CD14-positive monocyte (primary cell): ENCODE results near the gene ZNF692. TPM values are rescaled to one million over a fixed set of nuclear protein-coding genes. Genes with fewer than 3 reads are reported as not detected.
A peak's percentile ranks its signal among the peaks of the same experiment; 100 is the strongest.

Experiments used
- DNase-seq, 3 donors: peaks; one replicate each; pipeline ENCODE4 v3.0.0-alpha.2; 2011 to 2022
- H2AFZ ChIP-seq: 2 replicates; pipeline ENCODE4 v1.6.0; 2012; ENCODE audit warnings: mild to moderate bottlenecking, low read depth, low read length, inconsistent platforms; ENCODE audit not compliant: insufficient read depth, poor library complexity, severe bottlenecking
- H3K27ac ChIP-seq, 2 donors: 1 replicate in 1 of 2; 2 replicates in 1 of 2; pipeline ENCODE4 v1.5.1; 2012 to 2013; ENCODE audit warnings: low read length in 2 of 2, control low read depth in 1 of 2, inconsistent platforms in 1 of 2, low read depth in 1 of 2, mild to moderate bottlenecking in 1 of 2
- H3K27me3 ChIP-seq, 2 donors: one replicate each; pipeline versions ENCODE4 v1.6.0 to v1.6.1; 2011 to 2013; ENCODE audit warnings: low read length in 2 of 2; ENCODE audit not compliant: control insufficient read depth in 2 of 2, insufficient read depth in 2 of 2
- H3K36me3 ChIP-seq, 2 donors: replicated peaks in 1 of 2; 1 replicate in 1 of 2; 2 replicates in 1 of 2; pipeline versions ENCODE4 v1.5.1 to v1.6.1; 2012 to 2013; ENCODE audit warnings: low read length in 2 of 2, control low read depth in 1 of 2, inconsistent platforms in 1 of 2, mild to moderate bottlenecking in 1 of 2; ENCODE audit not compliant: insufficient read depth in 2 of 2, control insufficient read depth in 1 of 2
- H3K4me1 ChIP-seq, 2 donors: 1 replicate in 1 of 2; 2 replicates in 1 of 2; pipeline versions ENCODE4 v1.5.1 to v1.6.1; 2012 to 2013; ENCODE audit warnings: low read length in 2 of 2, control low read depth in 1 of 2, inconsistent platforms in 1 of 2, mild to moderate bottlenecking in 1 of 2, moderate library complexity in 1 of 2; ENCODE audit not compliant: insufficient read depth in 2 of 2, control insufficient read depth in 1 of 2
- H3K4me2 ChIP-seq: replicated peaks from 2 replicates; pipeline ENCODE3; 2012; ENCODE audit warnings: low read length, moderate library complexity, mild to moderate bottlenecking; ENCODE audit not compliant: poor library complexity, severe bottlenecking; ENCODE audit errors: extremely low read depth
- H3K4me3 ChIP-seq, 3 experiments: fragments of 200-600 bp in 1 of 3; sonication (generic) in 1 of 3; replicated peaks in 1 of 3; 1 replicate in 2 of 3; 2 replicates in 1 of 3; pipeline ENCODE4 v1.5.1; 2011 to 2013; ENCODE audit warnings: low read length in 3 of 3, mild to moderate bottlenecking in 3 of 3, control low read depth in 2 of 3, low read depth in 2 of 3, inconsistent platforms in 1 of 3, moderate library complexity in 1 of 3
- H3K79me2 ChIP-seq: 2 replicates; pipeline ENCODE4 v1.6.0; 2012; ENCODE audit warnings: mild to moderate bottlenecking, control low read depth, inconsistent platforms, low read length, moderate library complexity; ENCODE audit not compliant: insufficient read depth
- H3K9ac ChIP-seq: 2 replicates; pipeline ENCODE4 v1.6.0; 2017; ENCODE audit warnings: low read length, mild to moderate bottlenecking; ENCODE audit not compliant: insufficient read depth, poor library complexity, severe bottlenecking
- H3K9me3 ChIP-seq, 2 donors: replicated peaks in 1 of 2; 1 replicate in 1 of 2; 2 replicates in 1 of 2; pipeline versions ENCODE4 v1.5.1 to v1.6.1; 2012 to 2013; ENCODE audit warnings: low read length in 2 of 2, control low read depth in 1 of 2; ENCODE audit not compliant: control insufficient read depth in 1 of 2, insufficient read depth in 1 of 2
- H4K20me1 ChIP-seq: 2 replicates; pipeline ENCODE4 v1.6.0; 2012; ENCODE audit warnings: mild to moderate bottlenecking, low read length, control low read depth, moderate library complexity; ENCODE audit not compliant: insufficient read depth
- H3K27ac Mint-ChIP-seq, 7 donors: one replicate each; pipeline ENCODE4 v1.8.0; 2020; ENCODE audit warnings: mild to moderate bottlenecking in 7 of 7, mixed read lengths in 7 of 7, moderate library complexity in 6 of 7, inconsistent platforms in 2 of 7
- H3K27me3 Mint-ChIP-seq, 3 donors: one replicate each; pipeline ENCODE4 v1.8.0; 2021 to 2022; ENCODE audit warnings: low read depth in 3 of 3, mild to moderate bottlenecking in 3 of 3, mixed read lengths in 3 of 3, moderate library complexity in 3 of 3, inconsistent platforms in 1 of 3
- H3K36me3 Mint-ChIP-seq, 2 donors: one replicate each; pipeline ENCODE4 v1.8.0; 2020; ENCODE audit warnings: mixed read lengths in 2 of 2, inconsistent platforms in 1 of 2, mild to moderate bottlenecking in 1 of 2
- H3K4me1 Mint-ChIP-seq: one replicate; pipeline ENCODE4 v1.8.0; 2020; ENCODE audit warnings: mild to moderate bottlenecking, mixed read lengths
- H3K4me3 Mint-ChIP-seq, 2 donors: one replicate each; pipeline ENCODE4 v1.8.0; 2020; ENCODE audit warnings: mild to moderate bottlenecking in 2 of 2, mixed read lengths in 2 of 2, moderate library complexity in 1 of 2
- H3K9me3 Mint-ChIP-seq, 7 donors: one replicate each; pipeline ENCODE4 v1.8.0; 2020 to 2022; ENCODE audit warnings: mixed read lengths in 7 of 7, mild to moderate bottlenecking in 6 of 7, moderate library complexity in 6 of 7, inconsistent platforms in 2 of 7
- WGBS: methylation state at CpG from one replicate; pipeline ENCODE4 v1.1.5; 2013; ENCODE audit warnings: missing lambda C conversion rate; ENCODE audit not compliant: insufficient coverage; 5-methylcytosine and 5-hydroxymethylcytosine counted together
- intact Hi-C, 2 donors: fragments of 100-400 bp; cut with micrococcal nuclease; formaldehyde crosslinking; loops; one replicate each; pipeline versions ENCODE4 v1.15.0 to v1.15.1; 2023
- polyA plus RNA-seq, 3 donors: library from polyadenylated mRNA; depleted of rRNA in 1 of 3; unstranded in 2 of 3; stranded (reverse) in 1 of 3; fragments of 300-500 nt in 2 of 3; fragments of >200 nt in 1 of 3; fragmentation: Illumina TruSeq in 2 of 3; gene quantifications; 1 replicate in 2 of 3; 2 replicates in 1 of 3; pipeline ENCODE4 v1.2.3, GENCODE V29; 2012 to 2021
- TF ChIP-seq, protein P1 (sequence below): fragments of 200-600 bp; IDR thresholded peaks from one replicate; pipeline ENCODE4 v1.8.0; 2022; ENCODE audit warnings: antibody characterized with exemption, mild to moderate bottlenecking

Gene ZNF692
- polyA plus RNA-seq, 3 donors, result 2.2 to 59.0 (median 2.4) TPM

DNA sequence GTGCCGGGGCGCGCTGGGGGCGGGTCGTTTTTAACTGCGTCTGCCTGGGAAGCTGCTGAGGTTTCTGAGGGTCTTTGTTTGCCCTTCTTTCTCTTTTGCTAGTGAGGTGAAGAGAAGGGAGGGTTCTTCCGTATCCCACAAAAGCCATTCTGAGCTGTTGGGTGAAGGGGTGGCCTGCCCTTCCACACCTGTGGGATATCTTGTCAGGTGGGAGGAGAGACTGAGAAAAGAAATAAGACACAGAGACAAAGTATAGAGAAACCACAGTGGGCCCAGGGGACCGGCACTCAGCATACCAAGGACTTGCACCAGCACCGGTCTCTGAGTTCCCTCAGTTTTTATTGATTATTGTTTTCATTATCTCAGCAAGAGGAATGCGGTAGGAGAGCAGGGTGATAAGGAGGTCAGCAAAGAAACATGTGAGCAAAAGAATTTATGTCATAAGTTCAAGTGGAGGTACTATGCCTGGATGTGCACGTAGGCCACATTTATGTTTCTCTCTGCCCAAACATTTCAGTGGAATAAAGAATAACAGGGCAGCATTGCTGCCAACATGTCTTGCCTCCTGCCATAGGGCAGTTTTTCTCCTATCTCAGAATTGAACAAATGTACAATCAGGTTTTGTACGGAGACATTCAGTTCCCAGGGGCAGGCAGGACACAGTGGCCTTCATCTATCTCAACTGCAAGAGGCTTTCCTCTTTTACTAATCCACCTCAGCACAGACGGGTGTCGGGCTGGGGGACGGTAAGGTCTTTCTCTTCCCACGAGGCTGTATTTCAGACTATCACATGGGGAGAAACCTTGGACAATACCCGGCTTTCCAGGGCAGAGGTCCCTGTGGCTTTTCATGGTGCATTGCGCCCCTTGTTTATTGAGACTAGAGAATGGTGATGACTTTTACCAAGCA is 48.1 kb upstream of the ZNF692 start:
- Histone ChIP-seq H4K20me1 (peaks cover 35% of the 10 kb centered on the region), H3K36me3 (peaks cover 0 to 5% of the 10 kb centered on the region in 2 donors), H3K27me3 (no peaks in the 10 kb centered on the region), H3K4me2 (peak overlapping the region; percentile 79), H3K27ac (peak overlapping the region; percentile 37 to 90), H2AFZ (peak overlapping the region; percentile 82), H3K9me3 (no peaks in the 10 kb centered on the region), H3K4me3 (peak overlapping the region; percentile 46 to 77 (median 75)), H3K79me2 (peaks cover 48% of the 10 kb centered on the region), H3K9ac (peak overlapping the region; percentile 59), H3K4me1 (peaks cover 12 to 14% of the 10 kb centered on the region in 2 donors)
- H3K4me3 Mint-ChIP-seq, result peak overlapping the region; percentile 78 to 94
- DNase-seq, result no peak
- TF ChIP-seq, protein P1, sequence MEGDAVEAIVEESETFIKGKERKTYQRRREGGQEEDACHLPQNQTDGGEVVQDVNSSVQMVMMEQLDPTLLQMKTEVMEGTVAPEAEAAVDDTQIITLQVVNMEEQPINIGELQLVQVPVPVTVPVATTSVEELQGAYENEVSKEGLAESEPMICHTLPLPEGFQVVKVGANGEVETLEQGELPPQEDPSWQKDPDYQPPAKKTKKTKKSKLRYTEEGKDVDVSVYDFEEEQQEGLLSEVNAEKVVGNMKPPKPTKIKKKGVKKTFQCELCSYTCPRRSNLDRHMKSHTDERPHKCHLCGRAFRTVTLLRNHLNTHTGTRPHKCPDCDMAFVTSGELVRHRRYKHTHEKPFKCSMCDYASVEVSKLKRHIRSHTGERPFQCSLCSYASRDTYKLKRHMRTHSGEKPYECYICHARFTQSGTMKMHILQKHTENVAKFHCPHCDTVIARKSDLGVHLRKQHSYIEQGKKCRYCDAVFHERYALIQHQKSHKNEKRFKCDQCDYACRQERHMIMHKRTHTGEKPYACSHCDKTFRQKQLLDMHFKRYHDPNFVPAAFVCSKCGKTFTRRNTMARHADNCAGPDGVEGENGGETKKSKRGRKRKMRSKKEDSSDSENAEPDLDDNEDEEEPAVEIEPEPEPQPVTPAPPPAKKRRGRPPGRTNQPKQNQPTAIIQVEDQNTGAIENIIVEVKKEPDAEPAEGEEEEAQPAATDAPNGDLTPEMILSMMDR, result no peak
- peaks cover 33% of the 10 kb centered on the region for H3K4me1 Mint-ChIP-seq
- peak overlapping the region; percentile 92 to 97 (median 96) for H3K27ac Mint-ChIP-seq
- H3K27me3 Mint-ChIP-seq, result peaks cover 0 to 2% (median 2%) of the 10 kb centered on the region in 3 donors
- intact Hi-C loops, result no loop called here
- peaks cover 24 to 28% of the 10 kb centered on the region in 2 donors for H3K36me3 Mint-ChIP-seq
- H3K9me3 Mint-ChIP-seq, result no peaks in the 10 kb centered on the region
- 25% methylated on average over 9 of the region's 18 CpGs for WGBS

DNA sequence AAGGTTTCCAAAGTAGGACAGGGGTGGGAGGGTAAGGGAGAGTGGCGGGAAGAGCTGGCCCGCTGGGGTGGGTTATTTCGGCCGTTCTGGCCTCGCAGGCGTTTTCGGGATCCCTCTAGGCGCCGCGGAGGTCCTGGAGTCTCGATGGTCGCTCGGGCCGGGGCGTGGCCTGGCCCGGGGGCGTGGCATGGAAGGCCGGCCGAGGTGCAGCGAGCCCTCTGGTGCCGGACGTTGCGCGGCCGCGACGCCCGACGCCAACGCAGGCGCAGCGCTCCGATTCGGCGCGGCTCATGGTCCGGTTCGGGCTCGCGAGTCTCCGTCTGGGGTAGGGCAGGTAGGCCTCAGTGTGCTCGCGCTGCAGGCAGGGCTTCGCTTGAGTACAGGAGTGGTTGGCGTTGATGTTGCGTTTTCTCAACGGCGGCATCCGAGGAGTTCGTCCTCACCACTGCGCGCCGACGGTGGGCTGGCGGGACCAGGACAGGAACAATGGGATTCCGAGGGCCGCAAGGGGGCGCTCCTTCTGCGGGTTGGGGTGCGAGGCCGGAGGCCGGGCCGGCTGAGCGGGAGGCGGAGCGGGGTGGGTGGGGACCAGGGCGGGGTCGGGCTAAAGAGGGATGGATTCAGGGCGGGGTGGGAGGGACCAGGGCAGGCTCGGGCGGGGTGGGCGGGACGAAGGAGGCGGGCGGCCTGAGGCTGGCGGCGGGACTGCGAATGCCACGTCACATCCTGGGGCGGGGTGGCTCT is 47.3 kb upstream of the ZNF692 start, which contains the start of gene PGBD2:
PGBD2 (plus strand) TSS at position 227 of the 744 bp plus-strand sequence. CDS start 7,628 bp downstream, outside the sequence.
- peaks cover 29% of the 10 kb centered on the region for H3K4me1 Mint-ChIP-seq
- Histone ChIP-seq H3K4me2 (peak within 1 kb of the TSS; percentile 84), H3K27ac (peak within 1 kb of the TSS; percentile 87 to 90), H2AFZ (peak within 1 kb of the TSS; percentile 97), H3K4me1 (peaks cover 12 to 14% of the 10 kb centered on the region in 2 donors), H3K4me3 (peak within 1 kb of the TSS; percentile 69 to 80 (median 77)), H3K9ac (peak within 1 kb of the TSS; percentile 73), H4K20me1 (peaks cover 30% of the 10 kb centered on the region), H3K27me3 (no peaks in the 10 kb centered on the region), H3K79me2 (peaks cover 43% of the 10 kb centered on the region), H3K9me3 (no peaks in the 10 kb centered on the region), H3K36me3 (peaks cover 0 to 5% of the 10 kb centered on the region in 2 donors)
- TF ChIP-seq, protein P1, result peak; percentile 74
- H3K36me3 Mint-ChIP-seq, result peaks cover 24 to 28% of the 10 kb centered on the region in 2 donors
- WGBS, result under 1% methylated on average over 64 of the region's 80 CpGs
- DNase-seq, result peak; percentile 80 to 92 (median 88)
- peak within 1 kb of the TSS; percentile 92 to 98 for H3K4me3 Mint-ChIP-seq
- H3K27me3 Mint-ChIP-seq, result peaks cover 0 to 5% (median 2%) of the 10 kb centered on the region in 3 donors
- H3K9me3 Mint-ChIP-seq, result no peaks in the 10 kb centered on the region
- intact Hi-C loops, result no loop called here
- H3K27ac Mint-ChIP-seq, result peak within 1 kb of the TSS; percentile 97 to 99 (median 98)
